Measurements from ENCODE around the gene CAV1. TPM values are rescaled to one million over a fixed set of nuclear protein-coding genes. Genes with fewer than 3 reads are reported as not detected.

CAV1 gene
- total RNA-seq, 1 donor from 2014 or later: 40.6 TPM

DNA sequence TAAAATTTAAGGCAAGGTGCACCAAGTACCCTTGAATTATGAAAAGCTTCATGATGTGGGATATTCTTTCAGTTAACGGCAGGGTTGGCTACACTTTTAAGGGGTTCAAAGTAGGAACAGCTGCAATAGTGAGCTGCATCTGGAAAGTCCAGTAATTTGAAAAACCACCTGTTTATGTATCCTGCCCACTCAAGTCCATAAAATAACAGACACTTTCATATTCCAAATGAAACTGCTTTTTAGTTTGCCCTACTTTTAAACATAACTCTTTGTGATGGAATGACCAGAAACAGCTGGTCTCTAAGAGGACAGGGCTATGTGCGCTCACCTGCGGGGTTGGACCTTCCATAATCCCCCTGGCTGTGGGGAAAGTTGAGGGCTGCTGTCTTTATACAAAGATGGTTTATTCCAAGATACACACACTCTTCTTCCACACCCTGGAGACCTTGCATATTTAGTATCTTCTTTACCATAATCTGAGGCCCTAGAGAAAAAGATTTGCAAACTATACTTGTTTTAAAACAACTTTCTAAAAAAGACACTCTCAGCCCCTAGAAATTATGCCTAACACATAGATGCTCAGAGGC is 7.4 kb downstream of the CAV1 start:
- no peak for ATAC-seq

DNA sequence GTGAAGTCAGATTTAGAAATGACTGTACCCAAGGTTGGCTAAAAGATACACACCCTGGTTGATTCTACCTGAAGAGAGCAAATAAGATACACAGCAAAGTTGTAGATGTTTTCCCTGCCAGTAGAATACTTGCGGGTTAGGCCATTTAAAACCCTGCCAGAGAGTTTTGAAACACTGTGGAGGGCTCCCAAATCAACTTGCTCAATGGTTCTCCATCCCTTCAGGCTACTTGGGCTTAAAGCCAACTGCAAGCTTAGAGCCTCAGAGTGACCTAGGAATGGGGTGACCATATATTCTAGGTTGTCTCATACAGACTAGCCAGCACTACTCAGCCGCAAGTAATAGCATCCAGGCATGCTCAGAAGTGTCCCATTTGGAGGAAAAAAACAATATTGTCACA is 10.0 kb downstream of the CAV1 start:
- no peak for ATAC-seq

DNA sequence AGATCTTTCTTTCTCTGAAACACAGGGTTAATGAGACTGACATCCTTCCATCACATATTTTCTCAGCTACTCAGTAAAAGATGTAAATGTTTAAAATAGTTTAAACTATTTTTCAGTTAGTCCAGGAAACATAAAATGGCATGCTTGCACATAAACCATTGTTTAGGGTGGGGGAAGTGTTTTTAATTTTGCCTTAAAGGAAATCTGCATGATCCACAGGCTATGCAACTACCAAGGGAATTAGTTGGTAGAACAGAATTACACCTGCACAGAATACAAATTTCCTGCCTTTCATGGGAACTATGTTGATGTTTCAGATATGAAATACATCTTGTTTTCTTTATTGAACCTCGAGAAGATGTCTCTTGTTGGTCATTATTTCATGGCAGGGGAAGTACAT is 10.6 kb downstream of the CAV1 start:
- no peak for ATAC-seq

DNA sequence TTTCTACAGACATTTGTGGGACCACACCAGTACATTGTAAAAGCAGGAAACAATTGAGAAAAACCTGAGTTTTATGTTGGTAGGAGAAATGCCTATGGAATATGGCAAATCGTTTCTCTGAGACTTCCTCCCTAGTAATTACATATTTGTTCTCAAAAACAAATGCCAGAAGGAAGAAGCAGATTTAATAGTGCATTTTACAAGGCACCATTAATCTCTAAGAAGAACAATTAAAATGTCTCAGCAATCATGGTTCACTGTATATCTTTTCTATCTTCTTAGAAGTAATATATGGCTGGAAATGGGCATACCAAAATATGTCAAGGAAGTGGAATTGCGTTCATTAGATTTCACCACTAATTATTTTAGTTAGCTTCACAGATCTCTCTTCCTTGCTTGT is 13.3 kb downstream of the CAV1 start:
- no peak for ATAC-seq

DNA sequence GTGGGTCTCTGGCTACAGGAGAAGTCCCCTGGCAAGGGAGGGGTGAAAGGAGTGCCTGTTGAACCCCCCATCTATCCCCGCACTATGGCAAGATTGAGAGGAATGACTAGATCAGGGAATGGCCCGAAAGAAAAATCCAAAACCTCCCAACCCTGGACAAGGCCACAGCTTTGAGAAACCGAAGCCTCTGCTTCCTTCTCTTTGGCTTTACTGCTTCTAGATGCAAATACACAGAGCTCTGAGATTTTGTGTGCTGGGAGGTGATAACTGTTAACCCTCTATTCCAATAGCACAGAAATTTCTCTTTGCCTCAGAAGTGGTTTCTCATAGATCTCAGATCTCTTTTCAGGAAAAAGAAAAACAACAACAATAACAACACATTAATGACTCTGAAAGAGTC is 15.0 kb downstream of the CAV1 start:
- ATAC-seq: no peak

DNA sequence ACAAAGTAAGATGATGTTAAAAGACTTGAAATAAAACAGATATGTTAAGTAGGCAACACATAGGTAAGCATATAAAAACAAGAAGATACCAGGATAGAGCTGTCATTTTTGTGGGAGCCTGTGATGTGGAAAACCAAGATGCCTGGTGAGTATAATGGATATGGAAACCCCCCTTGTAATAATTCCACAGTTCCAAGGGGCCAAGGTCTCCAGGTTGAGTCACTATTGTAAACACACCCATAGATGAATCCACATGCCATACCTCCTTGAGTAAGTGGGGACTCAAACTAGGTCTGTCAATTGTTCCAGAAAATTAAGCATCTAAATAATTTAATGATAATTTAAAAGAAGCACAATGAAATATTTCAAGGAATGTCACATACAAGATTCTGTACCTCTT is 15.9 kb downstream of the CAV1 start:
- no peak for ATAC-seq

DNA sequence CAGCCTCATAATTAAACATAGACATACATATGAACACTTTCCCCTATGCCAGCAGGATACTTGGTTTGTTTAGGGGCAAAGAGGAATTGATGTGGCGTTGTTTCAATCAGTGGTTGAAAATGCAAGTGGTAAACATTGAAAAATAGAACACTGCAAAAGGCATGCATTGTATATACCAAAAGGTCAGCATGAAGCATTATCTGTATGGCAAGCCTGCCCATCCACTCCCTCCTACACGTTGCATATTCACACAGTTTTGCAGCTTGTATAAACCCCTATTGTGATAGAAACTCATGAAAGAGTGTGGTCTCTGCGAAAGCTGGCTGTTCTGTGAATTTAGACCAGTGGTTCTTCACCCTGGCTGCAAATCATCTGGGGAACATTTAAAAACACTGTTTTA is 17.1 kb downstream of the CAV1 start:
- ATAC-seq: no peak

DNA sequence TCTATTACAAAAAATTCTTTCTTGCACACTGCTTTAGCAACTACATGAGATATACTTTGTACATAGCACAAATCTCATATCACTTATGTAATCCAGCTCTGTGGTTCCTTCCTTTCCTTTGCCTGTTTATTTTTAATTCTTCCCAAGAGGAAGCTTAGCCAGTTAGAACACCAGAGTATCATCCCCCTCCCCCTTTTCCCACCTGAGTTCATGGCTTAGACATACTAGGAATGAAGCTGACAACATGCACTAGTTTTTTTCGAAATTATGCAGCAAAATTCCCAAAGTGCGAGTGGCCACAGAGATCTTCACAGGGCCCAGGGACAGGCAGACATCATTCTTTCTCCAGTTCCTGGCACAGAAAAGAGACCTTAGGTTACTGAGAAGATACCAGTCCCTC is 17.8 kb downstream of the CAV1 start:
- no peak for ATAC-seq

DNA sequence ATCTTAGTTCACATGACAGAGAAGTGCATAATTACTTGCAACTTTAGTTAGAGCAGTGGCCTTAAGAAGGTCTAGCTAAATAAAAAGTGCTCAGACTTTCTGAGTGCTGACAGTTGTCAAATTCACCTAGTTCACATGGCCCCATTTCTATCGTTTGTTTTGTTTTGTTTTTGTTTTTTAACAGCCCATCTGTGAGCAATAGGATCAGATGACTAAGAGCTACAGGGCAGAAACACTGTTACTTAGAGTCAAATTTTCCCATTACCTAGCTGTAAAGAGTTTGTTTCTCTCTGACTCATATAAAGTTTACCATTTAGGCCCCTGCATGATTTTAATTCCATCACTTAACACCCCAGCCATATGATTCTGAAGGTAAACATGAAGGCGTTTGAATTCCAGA is 18.8 kb downstream of the CAV1 start:
- no peak for ATAC-seq

DNA sequence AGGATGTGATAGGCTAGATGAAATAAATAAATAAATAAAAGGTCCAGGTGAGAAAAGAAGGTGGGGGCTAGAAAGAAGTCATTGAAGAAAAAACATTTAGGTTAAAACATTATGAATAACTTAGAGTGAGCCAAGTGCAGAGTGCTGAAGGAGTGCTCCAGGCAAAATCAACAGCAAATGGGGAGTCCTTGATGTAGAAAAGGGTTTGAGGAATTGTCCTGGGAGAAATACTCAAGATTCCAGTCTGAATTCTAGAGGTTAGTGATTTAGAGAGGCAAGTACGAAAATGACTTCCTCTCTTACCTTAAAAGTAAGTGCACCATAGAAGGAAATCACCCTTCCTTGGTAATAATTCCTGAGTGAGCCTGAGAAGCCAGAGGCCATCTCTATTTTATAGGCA is 19.7 kb downstream of the CAV1 start:
- no peak for ATAC-seq

DNA sequence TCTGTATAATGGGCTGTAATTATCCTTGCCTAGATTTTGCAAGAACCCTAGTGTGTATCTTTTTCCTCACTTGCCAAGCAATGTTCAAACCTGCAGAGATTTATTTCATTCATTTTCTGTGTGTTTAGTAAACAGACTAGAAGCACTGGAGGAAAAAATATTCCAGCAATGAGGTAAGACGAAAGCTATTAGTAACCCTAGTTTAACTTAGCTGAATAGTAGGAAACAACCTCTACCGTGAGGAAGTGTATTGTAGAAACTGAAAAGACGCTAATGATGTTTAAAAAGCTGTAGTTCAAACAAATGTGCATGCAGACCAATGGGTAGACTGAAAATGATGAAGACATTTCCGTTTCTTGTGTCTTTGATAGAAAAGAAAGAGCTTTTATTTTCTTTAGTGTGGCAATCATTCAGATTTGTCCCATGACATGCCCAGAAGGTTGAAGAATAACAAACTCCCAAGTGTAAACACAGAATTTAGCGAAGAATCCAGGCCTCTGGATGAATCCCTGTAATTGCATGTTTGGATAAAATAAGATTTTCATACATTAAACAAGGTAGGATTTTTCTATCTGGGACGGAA is 20.7 kb downstream of the CAV1 start:
- no peak for ATAC-seq

DNA sequence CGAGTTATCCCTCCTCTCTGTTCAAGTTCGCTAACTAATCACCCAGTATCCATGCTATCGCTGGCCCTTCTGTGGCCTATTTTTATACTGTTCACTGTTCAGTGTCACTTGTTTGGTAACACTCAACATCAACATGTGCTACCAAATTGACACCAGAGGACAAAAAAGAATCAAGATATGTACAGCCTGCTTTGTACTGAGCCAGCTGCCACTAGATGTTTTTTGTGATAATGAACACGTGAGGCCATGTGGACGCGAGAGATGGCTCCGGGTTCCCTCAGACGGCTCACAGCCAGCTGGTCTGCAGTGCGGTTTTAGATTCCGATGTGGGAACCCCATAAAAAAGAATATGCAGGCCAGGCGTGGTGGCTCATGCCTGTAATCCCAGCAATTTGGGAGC is 21.2 kb downstream of the CAV1 start:
- no peak for ATAC-seq

DNA sequence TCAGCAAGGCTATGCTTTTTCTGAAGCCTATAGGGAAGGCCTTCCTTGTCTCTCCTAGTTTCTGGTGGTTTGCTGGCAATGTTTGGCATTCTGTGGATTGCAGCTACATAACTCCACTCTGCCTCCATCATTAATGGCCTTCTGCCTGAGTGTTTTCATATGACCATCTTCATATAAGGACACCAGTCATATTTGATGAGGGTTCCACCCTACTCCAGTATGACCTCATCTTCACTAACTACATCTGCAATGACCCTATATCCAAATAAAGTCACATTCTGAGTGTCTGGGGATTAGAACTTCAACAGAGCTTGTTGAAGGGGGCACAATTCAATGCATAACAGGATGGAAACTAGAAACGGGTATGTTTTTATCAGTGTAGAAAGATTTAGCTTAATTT is 22.1 kb downstream of the CAV1 start:
- ATAC-seq: no peak

DNA sequence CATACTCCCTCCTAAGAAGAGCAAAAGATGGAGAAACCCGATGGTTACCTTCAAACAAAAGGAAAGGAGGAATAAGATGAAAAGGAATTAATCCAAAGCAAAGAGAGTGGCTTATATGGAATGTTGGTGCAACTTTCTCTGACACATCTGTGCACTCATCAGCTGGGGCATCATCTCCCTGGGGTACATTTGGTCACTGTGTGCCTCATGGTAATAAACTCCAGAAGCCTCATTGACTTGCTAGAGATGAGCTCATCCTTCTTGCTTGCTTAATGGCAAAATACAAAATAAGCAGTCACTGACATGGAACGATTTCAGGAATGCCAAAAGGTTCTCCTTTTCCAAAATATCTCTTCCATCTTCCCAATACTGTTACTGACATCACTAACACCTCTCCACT is 22.5 kb downstream of the CAV1 start:
- ATAC-seq: no peak

DNA sequence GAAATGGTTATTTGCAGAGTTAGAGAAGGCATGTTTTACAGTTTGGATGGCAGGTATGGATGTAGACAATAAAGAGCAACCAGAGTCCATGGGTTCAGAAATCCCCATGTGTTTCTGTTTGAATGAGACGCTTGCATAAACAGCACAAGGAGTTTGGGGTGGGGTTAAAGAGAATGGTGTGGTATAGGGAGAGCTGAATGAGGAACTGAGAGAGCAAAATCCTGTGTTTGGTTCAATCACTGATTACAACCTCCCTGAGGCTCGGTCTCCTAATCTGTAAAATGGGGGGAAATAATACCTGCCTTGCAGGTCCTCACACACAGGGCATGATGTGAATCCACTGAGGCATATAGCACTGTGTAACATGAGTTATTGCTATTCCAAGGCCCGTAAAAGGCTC is 23.7 kb downstream of the CAV1 start:
- no peak for ATAC-seq

DNA sequence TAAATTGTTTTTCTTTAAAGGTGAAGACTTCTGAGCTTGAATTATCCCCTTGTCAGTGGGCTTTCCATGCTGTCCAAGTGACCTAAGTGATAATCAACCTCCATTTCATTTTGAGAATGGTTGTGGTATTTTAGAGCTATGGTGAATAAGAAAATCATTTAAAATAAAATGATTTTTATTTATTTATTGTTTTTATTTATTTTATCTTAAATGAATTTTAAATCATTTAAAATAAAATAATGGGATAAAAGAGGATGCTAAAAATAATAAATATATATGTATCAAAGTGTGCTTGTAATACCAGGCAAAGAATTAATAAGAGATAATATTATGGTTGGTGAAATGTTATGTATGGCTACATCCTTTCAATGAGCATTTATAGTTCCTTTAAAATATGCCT is 24.5 kb downstream of the CAV1 start:
- ATAC-seq: no peak

DNA sequence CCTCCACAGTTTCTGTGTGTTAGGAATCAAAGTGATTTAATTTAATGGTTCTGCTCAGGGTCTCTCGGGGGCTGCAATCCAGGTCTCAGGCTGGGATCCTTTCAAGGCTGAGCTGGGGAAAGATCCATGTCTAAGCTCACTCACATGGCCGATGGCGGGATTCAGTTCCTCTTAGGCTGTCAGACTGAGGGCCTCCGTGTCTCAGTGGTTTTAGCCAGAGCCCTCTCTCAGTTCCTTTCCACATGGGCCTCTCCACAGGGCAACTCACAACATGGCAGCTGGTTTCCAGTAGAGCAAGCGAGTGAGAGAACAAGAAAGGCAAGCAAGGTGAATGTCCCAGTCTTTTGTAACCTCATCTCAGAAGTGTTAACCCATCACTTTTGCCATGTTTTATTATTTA is 26.9 kb downstream of the CAV1 start:
- no peak for ATAC-seq

DNA sequence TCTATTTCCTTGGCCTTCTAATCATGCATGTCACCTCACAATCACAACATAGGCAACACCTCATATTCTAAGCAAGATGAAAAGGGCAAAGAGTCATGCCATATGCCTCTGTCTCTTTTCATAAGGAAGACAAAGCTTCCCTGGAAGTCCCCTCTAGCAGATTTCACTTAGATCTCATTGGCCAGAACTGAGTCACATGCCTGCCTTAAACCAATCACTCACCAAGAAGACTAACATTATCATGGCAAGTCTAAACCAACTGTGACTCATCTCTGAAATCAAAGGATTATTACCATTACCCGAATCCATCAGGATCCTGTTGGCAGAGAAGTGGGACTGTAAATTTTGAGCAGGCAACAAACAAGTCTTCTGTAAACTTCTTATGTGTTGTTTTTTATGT is 27.8 kb downstream of the CAV1 start:
- ATAC-seq: peak; percentile 20

DNA sequence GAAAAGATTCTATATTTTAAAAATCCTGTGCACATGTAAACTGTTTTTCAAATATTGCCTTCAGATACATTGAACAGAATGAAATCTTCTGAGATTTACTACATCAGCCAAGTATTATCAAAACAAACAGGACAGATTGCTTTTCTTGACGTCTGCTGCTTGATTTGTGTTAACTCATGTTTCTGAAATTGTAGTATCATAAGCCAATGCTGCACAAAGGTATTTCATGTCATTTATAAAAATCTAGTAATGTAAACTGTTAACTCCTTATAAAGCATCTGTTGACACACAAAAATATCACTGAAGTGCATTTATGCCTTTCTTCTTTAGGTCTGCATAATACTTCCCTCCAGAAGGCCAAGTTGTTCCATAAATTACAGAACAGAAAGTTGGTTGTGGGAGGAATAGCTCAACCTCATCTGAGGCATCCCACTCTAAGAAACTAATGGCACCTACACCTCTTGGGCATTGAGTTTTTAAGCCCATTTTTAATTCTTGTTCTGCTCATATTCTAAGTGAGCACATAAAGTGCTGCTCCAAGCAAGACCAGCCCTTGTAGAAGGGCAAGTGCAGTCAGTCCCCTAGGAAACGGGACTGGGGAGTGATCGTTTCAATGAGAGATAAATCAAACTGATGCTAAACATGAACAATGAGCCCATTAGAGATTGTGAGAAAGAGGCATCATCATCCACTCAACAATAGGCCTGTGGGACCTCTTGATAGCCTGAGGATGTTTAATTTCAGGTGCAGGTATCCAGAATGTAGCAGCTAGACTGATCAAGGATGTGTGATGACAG is 28.5 kb downstream of the CAV1 start:
- ATAC-seq: no peak

DNA sequence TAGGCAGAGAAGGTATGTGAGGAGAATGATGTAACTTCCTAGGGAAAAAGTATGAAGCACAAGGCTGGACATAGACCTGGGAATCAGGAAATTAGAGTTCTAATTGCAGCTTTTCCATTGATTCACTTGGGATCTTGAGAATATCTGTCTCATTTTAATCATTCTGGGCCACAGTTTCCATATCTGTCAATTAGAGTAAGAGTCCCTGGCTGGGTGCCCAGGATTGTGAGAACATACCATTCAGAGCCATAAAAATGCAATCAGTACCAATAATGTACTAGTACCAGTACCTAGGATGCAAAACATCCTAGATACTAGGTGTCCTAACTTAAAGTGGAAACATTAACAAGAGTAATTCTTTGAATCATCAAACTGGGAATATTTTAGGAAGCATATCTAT is 29.6 kb downstream of the CAV1 start:
- no peak for ATAC-seq

DNA sequence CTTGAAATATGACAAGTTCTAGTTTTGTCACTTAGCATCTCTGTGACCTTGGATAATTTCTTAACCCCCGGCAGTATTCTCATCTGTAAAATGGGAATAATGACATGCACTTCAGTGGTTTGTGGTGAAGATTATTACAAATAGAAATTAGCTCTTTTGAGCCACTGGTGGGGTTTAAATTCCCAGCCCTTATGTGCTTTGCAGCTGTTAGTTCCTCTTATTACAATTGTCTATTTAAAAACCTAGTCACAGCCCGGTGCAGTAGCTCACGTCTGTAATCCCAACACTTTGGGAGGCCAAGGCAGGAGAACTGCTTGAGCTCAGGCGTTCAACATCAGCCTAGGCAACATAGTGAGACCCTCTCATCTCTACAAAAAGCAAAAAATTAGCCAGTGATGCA is 30.1 kb downstream of the CAV1 start:
- ATAC-seq: no peak

DNA sequence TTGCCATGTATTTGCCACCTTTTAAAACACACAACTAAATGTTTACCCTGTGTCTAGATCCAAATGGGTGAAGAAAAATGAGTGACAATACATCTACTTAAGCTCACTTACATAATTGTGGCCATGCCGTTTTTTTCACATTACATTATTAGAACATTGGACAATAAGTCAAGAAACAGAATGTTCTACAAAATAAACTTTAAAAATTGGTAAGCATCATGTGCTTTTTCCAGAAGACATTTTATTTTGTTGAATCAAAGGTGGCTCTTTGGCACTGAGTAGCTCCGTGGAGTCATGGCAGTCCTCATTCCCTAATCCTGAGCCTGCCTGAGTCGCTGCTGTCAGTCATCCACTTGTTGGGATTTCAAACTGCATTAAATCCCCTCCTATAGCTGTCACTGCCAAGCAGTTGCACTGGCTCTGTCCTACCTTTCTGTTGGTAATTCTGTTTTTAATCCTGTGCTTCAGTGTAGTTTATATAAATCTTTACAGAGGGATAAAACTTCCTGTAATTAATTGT is 32.3 kb downstream of the CAV1 start:
- ATAC-seq: no peak

DNA sequence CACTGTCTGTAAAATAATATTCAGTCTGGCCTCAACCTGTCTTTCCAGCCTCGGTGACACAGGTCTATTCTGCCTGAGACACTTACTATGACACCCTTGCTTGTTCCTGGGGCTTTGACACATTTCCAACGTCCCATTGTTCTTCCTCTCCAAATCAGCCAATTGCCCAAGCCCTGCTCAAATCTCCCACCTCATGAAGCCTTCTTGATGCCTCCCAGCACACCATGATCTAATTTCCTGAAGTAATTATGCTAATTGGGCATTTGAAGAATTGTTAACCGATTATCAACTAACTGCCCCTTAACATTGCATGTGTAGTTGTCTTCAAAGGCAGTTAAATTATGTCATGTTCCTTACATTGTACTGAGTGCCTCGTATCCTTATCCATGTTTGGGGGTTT is 33.1 kb downstream of the CAV1 start:
- ATAC-seq: no peak

Measured in esophagus mucosa (tissue), 1 donor.